NCI-H1105 treated with DMSO at 0.1 percent for 48 hours (cell line): ENCODE data around the gene ARHGAP24.
"Not testable (repeated sequence)": the region's sequence is repeated elsewhere in the genome, so short reads cannot be mapped to it uniquely, and the experiment has no call there.

Experiments used
- DNase-seq: peaks from one replicate; lab custom pipeline; 2025; lab: John Stamatoyannopoulos, UW

Gene ARHGAP24

DNA sequence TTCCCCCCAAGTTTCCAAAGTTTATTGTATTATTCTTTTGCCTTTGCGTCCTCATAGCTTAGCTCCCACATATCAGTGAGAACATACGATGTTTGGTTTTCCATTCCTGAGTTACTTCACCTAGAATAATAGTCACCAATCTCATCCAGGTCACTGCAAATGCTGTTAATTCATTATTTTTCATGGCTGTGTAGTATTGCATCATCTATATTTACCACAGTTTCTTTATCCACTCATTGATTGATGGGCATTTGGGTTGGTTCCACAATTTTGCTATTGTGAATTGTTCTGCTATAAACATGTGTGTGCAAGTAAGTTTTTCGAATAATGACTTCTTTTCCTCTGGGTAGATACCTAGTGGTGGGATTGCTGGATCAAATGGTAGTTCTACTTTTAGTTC, 43.6 kb downstream of the ARHGAP24 start:
- not testable (repeated sequence) for DNase-seq

- no peak for DNase-seq
Measured at GRCh38 chr4:85520765-85521749, 46.1 kb downstream of the ARHGAP24 start.

- DNase-seq = no peak
Measured at GRCh38 chr4:85522277-85522676, 47.3 kb downstream of the ARHGAP24 start.

DNA sequence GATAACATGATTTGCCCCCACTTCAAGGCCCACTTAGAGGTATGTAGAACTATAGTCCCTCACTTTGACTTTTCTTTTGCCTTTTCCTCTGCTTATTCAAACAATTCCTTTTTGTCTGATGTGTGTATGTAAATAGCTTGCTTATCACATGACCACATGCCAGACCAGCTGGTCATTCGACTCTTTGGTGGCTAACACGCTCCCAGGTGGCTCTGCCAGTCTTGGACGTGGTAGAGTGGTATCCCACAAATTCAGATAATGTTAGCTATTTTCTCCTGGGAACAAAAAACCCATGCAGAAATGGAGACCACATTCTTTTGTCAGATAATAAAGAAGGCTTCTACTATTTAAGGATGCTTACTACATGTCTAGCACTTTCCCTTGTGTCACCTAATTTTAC, 47.9 kb downstream of the ARHGAP24 start:
- DNase-seq = no peak

DNA sequence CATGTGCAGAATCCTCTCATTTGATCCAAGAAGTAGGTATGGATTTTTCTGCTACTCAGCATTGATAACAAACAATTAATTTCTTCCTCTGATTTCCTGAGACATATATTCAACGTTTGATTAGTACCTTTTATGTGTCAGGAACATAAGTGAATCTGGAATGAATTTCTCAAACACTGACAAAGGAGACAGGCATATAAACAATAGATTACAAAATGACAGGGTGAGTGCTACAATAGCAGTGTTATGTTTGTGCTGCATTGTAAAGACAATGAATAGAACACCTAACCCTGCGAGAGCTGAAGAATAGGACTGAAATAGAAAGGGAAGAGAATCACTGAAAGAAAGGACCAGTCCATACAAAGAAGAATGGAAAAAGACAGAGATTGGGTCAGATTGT, 52.9 kb downstream of the ARHGAP24 start:
- DNase-seq = no peak

GRCh38 chr4:85531560-85532341, 56.8 kb downstream of the ARHGAP24 start:
- DNase-seq = no peak

GRCh38 chr4:85534120-85534519, 59.2 kb downstream of the ARHGAP24 start:
- no peak for DNase-seq

DNA sequence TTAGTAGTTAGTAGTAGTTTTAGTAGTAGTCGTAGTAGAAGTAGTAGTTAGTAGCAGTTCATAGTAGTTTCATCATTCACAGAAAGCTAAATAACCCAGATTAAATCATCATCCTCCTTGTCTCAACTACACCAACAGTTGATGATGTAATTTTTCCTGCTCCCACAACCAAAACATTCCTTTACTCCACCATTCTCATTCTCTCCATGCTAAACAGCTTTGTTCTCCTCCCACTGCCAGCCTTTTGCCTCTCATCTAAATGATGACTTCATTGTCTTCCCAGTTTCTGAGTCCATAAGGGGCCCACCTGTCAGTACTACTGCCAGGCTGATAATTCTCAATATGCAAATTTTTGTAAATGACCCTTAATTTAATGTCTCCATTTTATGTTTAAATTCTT, 68.9 kb downstream of the ARHGAP24 start:
- no peak for DNase-seq

DNA sequence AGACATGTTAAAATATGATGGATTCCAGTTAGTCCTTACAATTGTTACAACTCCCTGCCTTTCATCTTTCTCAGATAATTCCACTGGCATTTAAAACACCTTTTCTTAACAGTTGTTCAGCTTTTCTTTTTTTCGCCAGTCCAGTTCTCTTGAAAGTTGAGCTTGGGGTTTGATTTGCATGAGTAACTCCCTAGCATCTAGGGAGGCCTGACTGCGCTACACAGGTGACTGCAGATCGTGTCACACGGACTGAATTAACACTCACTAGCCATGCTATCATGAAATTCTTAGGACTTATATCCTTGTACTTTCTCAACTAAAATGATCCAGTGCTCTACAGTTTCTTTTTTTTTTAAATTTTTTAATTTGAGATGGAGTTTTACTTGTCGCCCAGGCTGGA, 69.8 kb downstream of the ARHGAP24 start:
- DNase-seq = no peak

DNA sequence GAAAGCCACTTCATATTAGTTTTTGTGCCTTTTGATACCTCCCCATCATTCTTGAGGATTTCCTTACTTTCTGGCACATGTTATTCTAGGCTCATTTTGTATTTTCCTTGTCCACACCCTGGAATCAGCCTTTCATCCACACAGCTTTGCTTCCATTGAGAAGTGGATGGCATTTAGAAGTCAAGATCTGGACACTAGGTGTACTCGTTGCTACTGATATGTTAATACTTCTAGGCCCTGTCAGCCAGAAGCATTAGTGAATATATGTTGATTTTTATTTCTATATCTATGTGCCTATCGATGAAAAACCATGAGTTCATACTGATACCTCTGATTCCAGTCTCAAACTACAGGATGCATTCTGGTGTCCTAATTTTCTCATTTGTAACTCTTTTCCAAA, 73.2 kb downstream of the ARHGAP24 start:
- no peak for DNase-seq

- DNase-seq = no peak
Measured at GRCh38 chr4:85548841-85549240, 73.9 kb downstream of the ARHGAP24 start.

DNA sequence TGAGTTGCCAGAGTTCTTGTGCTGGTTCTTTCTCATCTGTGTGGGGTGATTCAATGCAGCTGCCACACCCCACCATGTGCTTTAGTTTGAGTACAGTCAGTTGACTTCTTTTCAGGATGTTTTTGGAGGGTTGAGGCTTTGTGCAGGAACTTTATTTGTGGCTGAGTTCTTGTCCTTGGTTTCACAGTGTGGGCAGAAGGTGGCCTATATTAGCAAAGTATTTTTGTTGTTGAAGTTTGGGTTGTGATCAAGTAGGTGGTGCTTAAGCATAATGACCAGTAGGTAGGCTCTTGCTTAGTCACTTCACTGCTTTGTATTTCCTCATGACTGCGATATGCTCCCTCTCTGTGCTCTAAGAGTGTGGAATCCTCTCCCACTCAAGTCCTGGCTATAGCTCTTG, 80.3 kb downstream of the ARHGAP24 start:
- DNase-seq = no peak

- DNase-seq = no peak
Measured at GRCh38 chr4:85556283-85556682, 81.3 kb downstream of the ARHGAP24 start.

DNA sequence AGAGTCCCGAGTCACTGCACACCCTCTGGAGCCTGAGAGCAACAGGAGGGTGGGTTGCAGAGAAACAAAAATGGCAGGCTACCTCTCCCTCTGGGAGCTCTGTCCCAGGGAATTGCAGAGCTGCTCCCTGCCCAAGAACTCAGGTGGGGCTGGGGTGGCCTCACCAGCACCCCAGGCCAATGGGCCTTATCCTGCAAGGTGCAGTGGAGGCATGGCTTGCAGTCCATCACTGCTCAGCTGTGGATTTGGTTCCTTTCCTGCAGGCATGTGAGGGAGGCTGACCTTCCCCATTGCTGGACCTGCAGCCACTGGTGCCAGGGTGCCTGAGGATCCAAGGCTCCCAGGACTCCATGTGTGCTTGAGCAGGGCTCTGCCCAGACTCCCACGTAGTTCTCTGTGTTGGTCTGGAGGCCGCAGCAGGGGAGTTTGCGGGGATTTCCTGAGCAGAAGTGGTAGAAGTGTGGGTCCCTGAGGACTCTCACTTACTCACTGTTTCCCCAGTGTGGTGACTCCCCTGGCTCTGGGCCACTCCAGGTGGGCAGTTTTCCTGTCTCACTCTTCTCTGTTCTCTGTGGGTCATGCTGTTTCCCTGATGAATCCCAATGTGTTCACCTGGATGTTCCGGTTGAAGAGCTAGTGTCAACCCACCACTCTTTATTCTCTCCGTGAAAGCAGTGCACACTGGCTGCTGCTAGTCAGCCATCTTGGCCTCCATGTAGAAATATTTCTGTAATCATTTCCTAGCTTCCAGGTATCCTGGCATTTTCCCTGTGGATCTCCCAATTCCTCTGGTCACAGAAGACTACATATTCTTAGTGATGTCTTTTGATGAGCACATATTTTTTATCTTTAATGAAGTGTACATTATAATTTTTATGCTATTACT, 82.3 kb downstream of the ARHGAP24 start:
- no peak for DNase-seq

- no peak for DNase-seq
Measured at GRCh38 chr4:85565761-85566480, 91.0 kb downstream of the ARHGAP24 start.

DNA sequence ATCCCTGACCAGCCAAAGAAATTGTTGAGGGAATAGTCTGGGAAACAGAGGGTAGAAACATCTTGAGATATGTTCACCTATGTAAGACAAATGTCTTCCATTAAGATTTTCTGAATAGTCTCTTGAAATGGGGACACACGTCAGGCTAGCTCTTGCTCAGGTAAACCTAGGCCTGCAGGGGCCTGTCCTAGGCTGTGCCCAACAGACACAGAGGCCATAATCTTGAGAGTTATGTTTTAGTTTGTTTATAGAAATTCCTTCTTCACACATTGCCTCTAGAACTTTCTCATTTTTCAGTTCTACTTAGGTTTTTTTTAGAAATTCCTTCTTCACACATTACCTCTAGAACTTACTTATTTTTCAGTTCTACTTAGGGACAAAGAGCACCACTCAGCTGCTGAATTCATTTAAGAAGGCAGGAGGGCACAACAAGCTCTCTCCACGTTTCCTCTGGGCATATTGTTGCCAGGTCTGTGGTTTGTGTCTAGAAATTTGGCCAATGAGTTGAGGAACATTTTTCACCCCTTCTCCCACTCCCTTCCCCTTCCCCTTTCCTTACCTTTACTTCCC, 94.9 kb downstream of the ARHGAP24 start:
- DNase-seq = no peak

DNA sequence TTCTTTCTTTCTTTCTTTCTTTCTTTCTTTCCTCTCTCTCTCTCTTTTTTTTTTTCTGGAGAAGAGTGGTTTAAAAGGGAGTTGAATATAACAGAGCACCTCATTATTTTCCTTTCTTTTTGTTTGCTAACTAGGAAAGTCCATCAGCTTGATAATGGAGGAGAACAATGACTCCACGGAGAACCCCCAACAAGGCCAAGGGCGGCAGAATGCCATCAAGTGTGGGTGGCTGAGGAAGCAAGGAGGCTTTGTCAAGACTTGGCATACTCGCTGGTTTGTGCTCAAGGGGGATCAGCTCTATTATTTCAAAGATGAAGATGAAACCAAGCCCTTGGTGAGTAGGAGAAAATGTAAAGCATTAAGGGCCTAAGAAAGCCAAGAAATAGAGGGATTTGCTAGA, 95.4 kb downstream of the ARHGAP24 start:
- DNase-seq = no peak

- DNase-seq = no peak
Measured at GRCh38 chr4:85571008-85571407, 96.1 kb downstream of the ARHGAP24 start.

DNA sequence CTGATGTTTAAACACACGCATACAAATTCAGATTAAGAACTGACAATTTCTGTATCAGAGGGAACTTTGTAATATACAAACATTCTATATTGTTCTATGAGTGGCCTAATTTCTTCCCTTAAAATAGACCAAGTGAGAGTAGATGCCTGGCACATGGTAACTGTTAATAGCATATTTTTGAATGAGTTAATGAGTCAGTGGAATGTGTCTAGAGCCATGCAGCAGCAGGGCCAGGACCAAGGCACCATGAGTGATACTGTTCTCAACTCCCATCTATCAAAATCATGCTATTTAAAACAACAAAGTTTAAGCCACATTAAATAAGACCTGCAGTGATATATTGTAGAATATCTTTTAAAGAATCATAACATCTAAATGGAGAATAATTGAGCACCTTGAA, 98.3 kb downstream of the ARHGAP24 start:
- no peak for DNase-seq

- DNase-seq = no peak
Measured at GRCh38 chr4:85577307-85577706, 102.4 kb downstream of the ARHGAP24 start.

GRCh38 chr4:85579942-85580341, 105.0 kb downstream of the ARHGAP24 start:
- DNase-seq = no peak
